GM12878 (cell line): ENCODE results near the gene PIRT. TPM values are rescaled to one million over a fixed set of nuclear protein-coding genes. Genes with fewer than 3 reads are reported as not detected.

Experiments used
- ATAC-seq: fragments of 200-7000 bp; cut with Tn5 transposase; 3 replicates; pipeline ENCODE4 v1.9.1; 2020; ENCODE audit warnings: mild to moderate bottlenecking, moderate library complexity
- BruUV-seq: library from RNA; stranded (reverse); fragments of 400-500 nt; replicated peaks from 2 replicates; lab custom pipeline; 2021; lab: Mats Ljungman, UMichigan
- CTCF ChIA-PET: fragments of 300-600 bp; sonication (Branson Sonifier 250); formaldehyde crosslinking; extraction: SDS; loops from one replicate; lab custom pipeline; 2021; ENCODE audit warnings: inconsistent platforms; lab: Yijun Ruan, JAX
- POLR2A ChIA-PET: fragments of 350-600 bp; formaldehyde crosslinking; extraction: SDS; loops from one replicate; lab custom pipeline; 2021; ENCODE audit warnings: inconsistent platforms; lab: Charles Lee
- RAD21 ChIA-PET: fragments of 300-600 bp; sonication (Branson Sonifier 250); formaldehyde crosslinking; loops from one replicate; lab custom pipeline; 2023; ENCODE audit warnings: antibody characterized with exemption; ENCODE audit not compliant: unreplicated experiment; lab: Charles Lee
- SMC1A ChIA-PET: fragments of 300-600 bp; sonication (Branson Sonifier 250); formaldehyde crosslinking; loops from one replicate; lab custom pipeline; 2023; ENCODE audit not compliant: unreplicated experiment, uncharacterized antibody; lab: Charles Lee
- DNase-seq: peaks from one replicate; pipeline ENCODE4 v3.0.0-alpha.2; 2011; ENCODE audit warnings: low read depth, low spot score
- FAIRE-seq: peaks from 3 replicates; lab custom pipeline; 2011; peaks lifted over from hg19 to GRCh38; lab: Jason Lieb, UNC
- H2AFZ ChIP-seq: 2 replicates; pipeline ENCODE4 v1.6.0; 2011; ENCODE audit warnings: low read depth, low read length, control low read depth; ENCODE audit not compliant: control insufficient read depth
- H3K27ac ChIP-seq: 2 replicates; pipeline ENCODE4 v1.5.1; 2011; ENCODE audit warnings: control low read depth; ENCODE audit not compliant: control insufficient read depth, insufficient read depth
- H3K27me3 ChIP-seq, 2 experiments: replicated peaks in 1 of 2; 2 replicates each; pipeline versions ENCODE4 v1.6.0 to v1.6.1; 2011; ENCODE audit warnings: low read length in 1 of 2; ENCODE audit not compliant: control insufficient read depth in 2 of 2, insufficient read depth in 2 of 2
- H3K36me3 ChIP-seq, 2 experiments: 2 replicates each; pipeline ENCODE4 v1.5.1; 2011; ENCODE audit warnings: low read length in 1 of 2; ENCODE audit not compliant: control insufficient read depth in 2 of 2, insufficient read depth in 2 of 2
- H3K4me1 ChIP-seq: 2 replicates; pipeline ENCODE4 v1.6.1; 2011; ENCODE audit warnings: mild to moderate bottlenecking, low read length, moderate library complexity, mixed read lengths; ENCODE audit not compliant: control insufficient read depth, insufficient read depth
- H3K4me2 ChIP-seq: 2 replicates; pipeline ENCODE4 v1.6.0; 2011; ENCODE audit warnings: control low read depth; ENCODE audit not compliant: control insufficient read depth, insufficient read depth
- H3K4me3 ChIP-seq: fragments of 200-600 bp; sonication (generic); 2 replicates; pipeline ENCODE4 v1.5.1; 2016
- H3K79me2 ChIP-seq: 2 replicates; pipeline ENCODE4 v1.6.0; 2011; ENCODE audit warnings: low read length; ENCODE audit not compliant: control insufficient read depth, insufficient read depth
- H3K9ac ChIP-seq: 2 replicates; pipeline ENCODE4 v1.8.0; 2011; ENCODE audit warnings: low read length, control low read depth, mixed read lengths; ENCODE audit not compliant: control insufficient read depth, insufficient read depth
- H3K9me3 ChIP-seq: replicated peaks from 3 replicates; pipeline ENCODE4 v1.5.1; 2011; ENCODE audit warnings: mild to moderate bottlenecking, low read length; ENCODE audit not compliant: control insufficient read depth, insufficient read depth
- H4K20me1 ChIP-seq: 2 replicates; pipeline ENCODE4 v1.6.0; 2011; ENCODE audit not compliant: control insufficient read depth, insufficient read depth
- ASH2L ChIP-seq: fragments of 300-600, 200-600 bp; sonication (generic); IDR thresholded peaks from 2 replicates; pipeline ENCODE4 v1.6.1; 2017; ENCODE audit warnings: low read depth, mild to moderate bottlenecking, borderline replicate concordance
- CBFB ChIP-seq: IDR thresholded peaks from 2 replicates; pipeline ENCODE4 v1.6.1; 2016; ENCODE audit warnings: antibody characterized with exemption, low read depth
- CBX5 ChIP-seq: sonication (generic); IDR thresholded peaks from 2 replicates; pipeline ENCODE4 v1.6.1; 2016; ENCODE audit warnings: low read depth, moderate library complexity, mild to moderate bottlenecking, inconsistent platforms
- FOS ChIP-seq: IDR thresholded peaks from 3 replicates; pipeline ENCODE4 v1.6.1; 2011; ENCODE audit warnings: borderline replicate concordance; ENCODE audit not compliant: insufficient read length; ENCODE audit errors: extremely low read depth
- HDAC6 ChIP-seq: fragments of 200-600 bp; sonication (generic); IDR thresholded peaks from one replicate; pipeline ENCODE4 v1.8.0; 2017; ENCODE audit warnings: antibody characterized with exemption; ENCODE audit not compliant: unreplicated experiment
- LARP7 ChIP-seq: fragments of 450-650 bp; IDR thresholded peaks from 2 replicates; pipeline ENCODE4 v1.6.1; 2017; ENCODE audit warnings: mild to moderate bottlenecking
- MYC ChIP-seq: IDR thresholded peaks from 2 replicates; pipeline ENCODE4 v1.6.1; 2011; ENCODE audit warnings: mild to moderate bottlenecking, low read length, moderate library complexity, inconsistent platforms; ENCODE audit not compliant: insufficient read depth, insufficient replicate concordance, insufficient read length, severe bottlenecking
- NRF1 ChIP-seq: conservative IDR thresholded peaks from 2 replicates; pipeline ENCODE4 v1.6.1; 2011; ENCODE audit warnings: mild to moderate bottlenecking, low read depth, low read length, improper control_type of control experiment
- SIX5 ChIP-seq: IDR thresholded peaks from 2 replicates; pipeline ENCODE4 v1.6.1; 2011; ENCODE audit warnings: mild to moderate bottlenecking, low read depth, low read length, moderate library complexity; ENCODE audit not compliant: severe bottlenecking
- SMAD1 ChIP-seq: fragments of 450-650 bp; IDR thresholded peaks from 2 replicates; pipeline ENCODE4 v1.6.1; 2018; ENCODE audit warnings: mild to moderate bottlenecking, low read depth; ENCODE audit not compliant: partially characterized antibody
- SMAD5 ChIP-seq: IDR thresholded peaks from 2 replicates; pipeline ENCODE4 v1.6.1; 2016; ENCODE audit warnings: antibody characterized with exemption, low read depth
- STAT1 ChIP-seq: fragments of 450-650 bp; conservative IDR thresholded peaks from 2 replicates; pipeline ENCODE4 v1.6.1; 2014; ENCODE audit warnings: antibody characterized with exemption, mild to moderate bottlenecking
- ZBED1 ChIP-seq: IDR thresholded peaks from 2 replicates; pipeline ENCODE4 v1.6.1; 2016; ENCODE audit warnings: borderline replicate concordance
- ZSCAN29 ChIP-seq: fragments of 450-650 bp; IDR thresholded peaks from 2 replicates; pipeline ENCODE4 v1.6.1; 2017; ENCODE audit warnings: mild to moderate bottlenecking, moderate library complexity
- WGBS: methylation state at CpG from one replicate; pipeline ENCODE4 v1.1.6; 2016; ENCODE audit warnings: low lambda C conversion rate; ENCODE audit not compliant: insufficient replicate concordance, insufficient coverage; ENCODE audit errors: missing lambda C conversion rate; 5-methylcytosine and 5-hydroxymethylcytosine counted together
- in situ Hi-C: fragments of 300-500 bp; cut with MboI; formaldehyde crosslinking; loops from 9 replicates; pipeline ENCODE4 v1.14.3; 2018; ENCODE audit warnings: mixed read lengths
- intact Hi-C: fragments of 100-400 bp; cut with micrococcal nuclease; formaldehyde crosslinking; loops from one replicate; pipeline ENCODE4 v1.14.2; 2022; ENCODE audit not compliant: unreplicated experiment
- polyA plus RNA-seq, 11 experiments: library from polyadenylated mRNA; depleted of rRNA in 4 of 11; unstranded in 6 of 11; stranded (reverse) in 5 of 11; fragments of >200 nt; fragmentation: Nextera tagmentation in 4 of 11; fragmentation: Illumina TruSeq in 1 of 11; extraction: Ambion mirVana in 4 of 11; extraction: Trizol in 1 of 11; gene quantifications; 1 replicate in 1 of 11; 2 replicates in 10 of 11; pipeline versions ENCODE4 v1.2.1 to v1.2.3, GENCODE V29; 2011 to 2016; ENCODE audit warnings: inconsistent platforms in 2 of 11, missing spikeins in 2 of 11, low read depth in 1 of 11
- total RNA-seq, 4 experiments: library from RNA; depleted of rRNA in 3 of 4; stranded (reverse); fragments of >200 nt in 3 of 4; fragmentation: Illumina TruSeq in 1 of 4; extraction: Trizol in 1 of 4; gene quantifications; 2 replicates each; pipeline versions ENCODE4 v1.2.1 to v1.2.3, GENCODE V29; 2013 to 2021
- TF ChIP-seq, protein P1 (sequence below): fragments of 450-650 bp; IDR thresholded peaks from 2 replicates; pipeline ENCODE4 v1.6.1; 2017; ENCODE audit warnings: mild to moderate bottlenecking, low read depth, inconsistent platforms; ENCODE audit not compliant: poor library complexity, severe bottlenecking
- TF ChIP-seq, protein P2 (sequence below): IDR thresholded peaks from 2 replicates; pipeline ENCODE4 v1.6.1; 2011; ENCODE audit warnings: borderline replicate concordance, low read depth, mild to moderate bottlenecking, moderate library complexity, mixed read lengths, low read length; ENCODE audit not compliant: insufficient read depth; ENCODE audit errors: extremely low read length

The PIRT gene
- total and polyA plus RNA-seq, 10 of the 15 experiments (the other 5 are each of a cell fraction or from before 2014, with no cell fraction given) = not detected

DNA sequence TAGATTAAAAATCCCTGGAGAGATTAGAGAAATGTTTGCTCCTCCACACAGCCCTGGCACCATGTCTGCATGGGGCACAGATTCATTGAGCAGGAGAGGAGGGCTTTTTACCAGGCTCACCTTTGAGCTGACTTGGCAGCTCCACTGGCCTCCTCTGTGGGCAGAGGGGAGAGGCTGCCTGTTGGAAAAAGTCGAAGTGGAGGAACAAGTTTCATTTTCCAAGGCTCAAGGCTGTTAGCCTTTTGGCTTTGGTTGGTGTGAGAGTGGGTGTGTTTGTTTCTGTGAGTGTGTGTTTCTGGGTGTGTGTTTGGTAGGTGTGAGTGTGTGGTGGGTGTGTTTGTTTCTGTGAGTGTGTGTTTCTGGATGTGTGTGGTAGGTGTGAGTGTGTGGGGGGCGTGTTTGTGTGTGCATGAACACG, 39.5 kb downstream of the PIRT start:
- Histone ChIP-seq H3K79me2 (no peaks in the 10 kb centered on the region), H4K20me1 (no peaks in the 10 kb centered on the region), H3K4me1 (no peaks in the 10 kb centered on the region), H3K4me2 (no peak overlapping the region), H2AFZ (no peak overlapping the region), H3K36me3 (no peaks in the 10 kb centered on the region), H3K27ac (no peak overlapping the region), H3K27me3 (no peaks in the 10 kb centered on the region), H3K4me3 (no peak overlapping the region), H3K9ac (no peak overlapping the region), H3K9me3 (no peaks in the 10 kb centered on the region)
- intact Hi-C loops (no loop called here), in situ Hi-C loops (no loop called here)
- ChIA-PET RAD21 (no interaction called here), CTCF (interaction anchor here (1.1 to 1.6 kb wide), 2 partner anchors 26 to 39 kb away, joined by 3 read pairs; partner anchors contain the start of gene PIRT), SMC1A (interaction anchor here (0.6 kb wide), 1 partner anchor 323 kb away, joined by 3 read pairs; no protein-coding TSS in a partner anchor), POLR2A (no interaction called here)
- BruUV-seq = no TSS peak
- ATAC-seq (no peak), FAIRE-seq (no peak), DNase-seq (no peak)
- TF ChIP-seq NRF1 (no peak), LARP7 (no peak), ZSCAN29 (no peak), HDAC6 (no peak), CBFB (no peak), CBX5 (no peak), ZBED1 (no peak), SMAD1 (no peak), FOS (no peak), SIX5 (no peak), SMAD5 (no peak), ASH2L (no peak), MYC (no peak), STAT1 (no peak)
- TF ChIP-seq, protein P1, sequence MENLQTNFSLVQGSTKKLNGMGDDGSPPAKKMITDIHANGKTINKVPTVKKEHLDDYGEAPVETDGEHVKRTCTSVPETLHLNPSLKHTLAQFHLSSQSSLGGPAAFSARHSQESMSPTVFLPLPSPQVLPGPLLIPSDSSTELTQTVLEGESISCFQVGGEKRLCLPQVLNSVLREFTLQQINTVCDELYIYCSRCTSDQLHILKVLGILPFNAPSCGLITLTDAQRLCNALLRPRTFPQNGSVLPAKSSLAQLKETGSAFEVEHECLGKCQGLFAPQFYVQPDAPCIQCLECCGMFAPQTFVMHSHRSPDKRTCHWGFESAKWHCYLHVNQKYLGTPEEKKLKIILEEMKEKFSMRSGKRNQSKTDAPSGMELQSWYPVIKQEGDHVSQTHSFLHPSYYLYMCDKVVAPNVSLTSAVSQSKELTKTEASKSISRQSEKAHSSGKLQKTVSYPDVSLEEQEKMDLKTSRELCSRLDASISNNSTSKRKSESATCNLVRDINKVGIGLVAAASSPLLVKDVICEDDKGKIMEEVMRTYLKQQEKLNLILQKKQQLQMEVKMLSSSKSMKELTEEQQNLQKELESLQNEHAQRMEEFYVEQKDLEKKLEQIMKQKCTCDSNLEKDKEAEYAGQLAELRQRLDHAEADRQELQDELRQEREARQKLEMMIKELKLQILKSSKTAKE = no peak
- TF ChIP-seq, protein P2, sequence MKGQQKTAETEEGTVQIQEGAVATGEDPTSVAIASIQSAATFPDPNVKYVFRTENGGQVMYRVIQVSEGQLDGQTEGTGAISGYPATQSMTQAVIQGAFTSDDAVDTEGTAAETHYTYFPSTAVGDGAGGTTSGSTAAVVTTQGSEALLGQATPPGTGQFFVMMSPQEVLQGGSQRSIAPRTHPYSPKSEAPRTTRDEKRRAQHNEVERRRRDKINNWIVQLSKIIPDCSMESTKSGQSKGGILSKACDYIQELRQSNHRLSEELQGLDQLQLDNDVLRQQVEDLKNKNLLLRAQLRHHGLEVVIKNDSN = no peak
- 0% methylated on average over 3 of the region's 3 CpGs for WGBS
